WTC11 (cell line): ENCODE data around the gene CLDN22. TPM values are rescaled to one million over a fixed set of nuclear protein-coding genes. Genes with fewer than 3 reads are reported as not detected.

Experiments
- ATAC-seq: fragments of 200-7000 bp; cut with Tn5 transposase; 2 replicates; pipeline ENCODE4 v1.10.0; 2021; ENCODE audit warnings: mild to moderate bottlenecking, moderate library complexity
- CTCF ChIA-PET: fragments of 300-600 bp; sonication (Branson Sonifier 250); formaldehyde crosslinking; loops from one replicate; lab custom pipeline; 2021; ENCODE audit warnings: antibody characterized with exemption; lab: Charles Lee
- POLR2A ChIA-PET: fragments of 350-600 bp; sonication (Branson Sonifier 250); formaldehyde crosslinking; loops from one replicate; lab custom pipeline; 2021; ENCODE audit warnings: antibody characterized with exemption; lab: Charles Lee
- DNase-seq: peaks from one replicate; pipeline ENCODE4 v3.0.0; 2021; ENCODE audit warnings: low spot score
- H3K27ac Mint-ChIP-seq: 2 replicates; pipeline ENCODE4 v1.8.0; 2021; ENCODE audit warnings: mixed read lengths
- H3K27me3 Mint-ChIP-seq: 2 replicates; pipeline ENCODE4 v1.8.0; 2021; ENCODE audit warnings: low read depth, mild to moderate bottlenecking, moderate library complexity, mixed read lengths
- H3K36me3 Mint-ChIP-seq: 2 replicates; pipeline ENCODE4 v1.8.0; 2021; ENCODE audit warnings: mixed read lengths
- H3K4me1 Mint-ChIP-seq: 2 replicates; pipeline ENCODE4 v1.8.0; 2022; ENCODE audit warnings: mixed read lengths
- H3K4me3 Mint-ChIP-seq: 2 replicates; pipeline ENCODE4 v1.8.0; 2021; ENCODE audit warnings: mild to moderate bottlenecking, moderate library complexity, mixed read lengths
- H3K9me3 Mint-ChIP-seq: 2 replicates; pipeline ENCODE4 v1.8.0; 2021; ENCODE audit warnings: mixed read lengths
- ATF1 ChIP-seq: sonication (generic); formaldehyde crosslinking; IDR thresholded peaks from 2 replicates; pipeline ENCODE4 v1.8.1; 2023; ENCODE audit warnings: mild to moderate bottlenecking, moderate library complexity, missing genetic modification reagents
- ELF4 ChIP-seq: sonication (generic); formaldehyde crosslinking; IDR thresholded peaks from 2 replicates; pipeline ENCODE4 v1.8.1; 2022; ENCODE audit warnings: low read depth, mild to moderate bottlenecking, moderate library complexity, missing genetic modification reagents
- ETV6 ChIP-seq: sonication (generic); formaldehyde crosslinking; IDR thresholded peaks from 2 replicates; pipeline ENCODE4 v1.8.1; 2022; ENCODE audit warnings: mild to moderate bottlenecking, missing genetic modification reagents
- FOXJ3 ChIP-seq: sonication (generic); formaldehyde crosslinking; IDR thresholded peaks from 2 replicates; pipeline ENCODE4 v1.9.0; 2021; ENCODE audit warnings: missing genetic modification reagents, mild to moderate bottlenecking, borderline replicate concordance
- JUN ChIP-seq: sonication (generic); formaldehyde crosslinking; IDR thresholded peaks from 2 replicates; pipeline ENCODE4 v1.8.0; 2023; ENCODE audit warnings: mild to moderate bottlenecking, missing genetic modification reagents
- OVOL2 ChIP-seq: fragments of 250-450 bp; sonication (Bioruptor Pico); IDR thresholded peaks from 2 replicates; pipeline ENCODE4 v1.9.0; 2021; ENCODE audit warnings: mild to moderate bottlenecking, borderline replicate concordance
- ZBTB21 ChIP-seq: sonication (generic); formaldehyde crosslinking; IDR thresholded peaks from 2 replicates; pipeline ENCODE4 v1.8.1; 2023; ENCODE audit warnings: mild to moderate bottlenecking, missing genetic modification reagents, borderline replicate concordance
- ZNF416 ChIP-seq: fragments of 250-450 bp; sonication (Bioruptor Pico); IDR thresholded peaks from 2 replicates; pipeline ENCODE4 v1.9.0; 2021; ENCODE audit warnings: mild to moderate bottlenecking, inconsistent platforms
- ZSCAN18 ChIP-seq: fragments of 250-450 bp; sonication (Bioruptor Pico); IDR thresholded peaks from 2 replicates; pipeline ENCODE4 v2.1.2; 2022; ENCODE audit warnings: mild to moderate bottlenecking, moderate library complexity
- total RNA-seq: library from RNA; stranded (reverse); gene quantifications from 3 replicates; pipeline ENCODE4 v1.2.3, GENCODE V29; 2021
- TF ChIP-seq, protein P1 (sequence below): sonication (generic); formaldehyde crosslinking; IDR thresholded peaks from 2 replicates; pipeline ENCODE4 v1.8.0; 2022; ENCODE audit warnings: mild to moderate bottlenecking, missing genetic modification reagents
- TF ChIP-seq, protein P2 (sequence below): fragments of 250-450 bp; sonication (Bioruptor Pico); IDR thresholded peaks from 2 replicates; pipeline ENCODE4 v1.9.0; 2021; ENCODE audit warnings: moderate library complexity, mild to moderate bottlenecking, inconsistent platforms, borderline replicate concordance
- TF ChIP-seq, protein P3 (sequence below): sonication (generic); formaldehyde crosslinking; IDR thresholded peaks from 2 replicates; pipeline ENCODE4 v1.8.0; 2023; ENCODE audit warnings: missing genetic modification reagents

The CLDN22 gene
- total RNA-seq, 1 experiment from 2014 or later, result not detected

GRCh38 chr4:183268556-183268955 lies 51.5 kb downstream of the CLDN22 start:
- no peak for ATAC-seq
- no peak overlapping the region for H3K27ac Mint-ChIP-seq

More at GRCh38 chr4:183268556-183268955, 51.5 kb downstream of the CLDN22 start:
- ChIA-PET CTCF (no interaction called here), POLR2A (no interaction called here)
- no peak for DNase-seq
- Mint-ChIP-seq H3K9me3 (peaks cover under 1% of the 10 kb centered on the region), H3K4me1 (peaks cover 10% of the 10 kb centered on the region), H3K4me3 (no peak overlapping the region), H3K36me3 (peaks cover 86% of the 10 kb centered on the region), H3K27me3 (no peaks in the 10 kb centered on the region)
- TF ChIP-seq, protein P1, sequence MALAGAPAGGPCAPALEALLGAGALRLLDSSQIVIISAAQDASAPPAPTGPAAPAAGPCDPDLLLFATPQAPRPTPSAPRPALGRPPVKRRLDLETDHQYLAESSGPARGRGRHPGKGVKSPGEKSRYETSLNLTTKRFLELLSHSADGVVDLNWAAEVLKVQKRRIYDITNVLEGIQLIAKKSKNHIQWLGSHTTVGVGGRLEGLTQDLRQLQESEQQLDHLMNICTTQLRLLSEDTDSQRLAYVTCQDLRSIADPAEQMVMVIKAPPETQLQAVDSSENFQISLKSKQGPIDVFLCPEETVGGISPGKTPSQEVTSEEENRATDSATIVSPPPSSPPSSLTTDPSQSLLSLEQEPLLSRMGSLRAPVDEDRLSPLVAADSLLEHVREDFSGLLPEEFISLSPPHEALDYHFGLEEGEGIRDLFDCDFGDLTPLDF, result no peak
- TF ChIP-seq ETV6 (CRISPR knock-in tag) (no peak), ZSCAN18 (CRISPR knock-in tag) (no peak), JUN (no peak), ELF4 (CRISPR knock-in tag) (no peak), ZNF416 (CRISPR knock-in tag) (no peak), OVOL2 (CRISPR knock-in tag) (no peak), FOXJ3 (no peak), ZBTB21 (CRISPR knock-in tag) (no peak), ATF1 (no peak)
- TF ChIP-seq, protein P2, sequence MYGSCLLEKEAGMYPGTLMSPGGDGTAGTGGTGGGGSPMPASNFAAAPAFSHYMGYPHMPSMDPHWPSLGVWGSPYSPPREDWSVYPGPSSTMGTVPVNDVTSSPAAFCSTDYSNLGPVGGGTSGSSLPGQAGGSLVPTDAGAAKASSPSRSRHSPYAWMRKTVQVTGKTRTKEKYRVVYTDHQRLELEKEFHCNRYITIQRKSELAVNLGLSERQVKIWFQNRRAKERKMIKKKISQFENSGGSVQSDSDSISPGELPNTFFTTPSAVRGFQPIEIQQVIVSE (CRISPR knock-in tag), result no peak
- TF ChIP-seq, protein P3, sequence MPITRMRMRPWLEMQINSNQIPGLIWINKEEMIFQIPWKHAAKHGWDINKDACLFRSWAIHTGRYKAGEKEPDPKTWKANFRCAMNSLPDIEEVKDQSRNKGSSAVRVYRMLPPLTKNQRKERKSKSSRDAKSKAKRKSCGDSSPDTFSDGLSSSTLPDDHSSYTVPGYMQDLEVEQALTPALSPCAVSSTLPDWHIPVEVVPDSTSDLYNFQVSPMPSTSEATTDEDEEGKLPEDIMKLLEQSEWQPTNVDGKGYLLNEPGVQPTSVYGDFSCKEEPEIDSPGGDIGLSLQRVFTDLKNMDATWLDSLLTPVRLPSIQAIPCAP (CRISPR knock-in tag), result no peak

Other genes with a start within 250 kb of the CLDN22 start
- gene WWC2, start 221.0 kb downstream of the CLDN22 start, total RNA-seq, result 126 to 133 TPM (median 133 TPM) in 3 replicates
- gene CLDN24, start 2.1 kb upstream of the CLDN22 start, total RNA-seq, result not detected in 3 replicates
- gene CDKN2AIP, start 124.4 kb upstream of the CLDN22 start, total RNA-seq, result 13.7 to 17.1 TPM (median 16.3 TPM) in 3 replicates
- gene ING2, start 184.8 kb upstream of the CLDN22 start, total RNA-seq, result 12.0 to 15.6 TPM (median 14.8 TPM) in 3 replicates